HG03571 (cell line): ENCODE measurements around the gene ATP9A.

Experiments used
- ATAC-seq: cut with Tn5 transposase; IDR thresholded peaks from one replicate; pipeline ENCODE4 v1.9.1; 2021; ENCODE audit not compliant: unreplicated experiment

Gene ATP9A

DNA sequence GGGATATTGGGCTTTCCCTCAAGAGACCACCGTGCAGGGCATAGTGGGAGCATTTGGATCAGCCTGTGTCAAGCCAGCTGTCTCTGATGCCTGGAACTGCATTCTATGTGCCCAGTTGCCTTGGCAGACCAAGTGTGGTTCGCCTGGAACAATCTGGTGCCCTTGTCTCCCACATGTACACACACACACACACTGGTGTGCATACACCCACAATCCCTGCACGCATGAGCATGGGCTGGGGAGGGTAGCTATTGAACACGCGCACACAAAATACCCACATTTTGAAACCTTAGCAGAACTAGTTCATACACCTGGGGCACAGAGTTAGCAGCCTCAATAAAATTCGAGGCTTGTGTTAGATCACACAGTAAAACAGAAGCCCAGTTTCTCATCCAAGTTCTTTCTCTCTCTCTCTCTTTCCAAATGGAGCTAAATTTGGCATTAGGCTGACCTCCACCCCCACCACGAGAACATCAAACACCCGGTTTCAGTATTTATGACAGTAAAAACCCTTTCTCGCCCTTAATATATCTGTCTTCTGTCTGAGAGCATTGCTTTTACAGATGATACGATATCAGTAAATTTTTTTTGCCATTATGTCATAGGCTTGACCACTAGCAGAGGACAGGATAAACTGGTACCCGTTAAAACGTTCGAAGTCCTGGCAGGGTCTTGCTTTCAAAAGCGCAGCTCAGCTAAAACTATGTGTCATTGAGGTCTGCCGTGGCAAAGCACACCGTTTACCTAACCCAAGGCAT lies 207.5 kb downstream of the ATP9A start:
- no peak for ATAC-seq

DNA sequence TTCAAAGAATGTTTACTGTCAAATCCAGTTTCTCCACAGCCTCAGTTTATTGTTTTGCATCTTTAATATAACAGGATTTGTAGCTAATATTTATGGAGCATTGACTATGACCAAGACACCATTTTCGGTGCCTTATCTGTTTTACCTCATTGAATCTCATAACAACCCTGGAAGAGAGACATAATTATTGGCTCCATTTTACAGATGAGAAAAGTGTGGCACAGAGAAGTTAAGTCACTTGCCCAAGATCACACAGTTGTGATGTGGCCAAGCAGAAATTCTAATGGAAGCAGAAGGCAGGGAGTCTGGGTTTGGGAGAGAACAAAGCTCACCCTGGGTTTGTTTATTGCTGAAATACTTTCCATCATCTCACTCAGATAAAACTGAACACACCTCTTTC lies 208.1 kb downstream of the ATP9A start:
- ATAC-seq, result no peak

GRCh38 chr20:51554538-51555165 lies 213.5 kb downstream of the ATP9A start:
- no peak for ATAC-seq

DNA sequence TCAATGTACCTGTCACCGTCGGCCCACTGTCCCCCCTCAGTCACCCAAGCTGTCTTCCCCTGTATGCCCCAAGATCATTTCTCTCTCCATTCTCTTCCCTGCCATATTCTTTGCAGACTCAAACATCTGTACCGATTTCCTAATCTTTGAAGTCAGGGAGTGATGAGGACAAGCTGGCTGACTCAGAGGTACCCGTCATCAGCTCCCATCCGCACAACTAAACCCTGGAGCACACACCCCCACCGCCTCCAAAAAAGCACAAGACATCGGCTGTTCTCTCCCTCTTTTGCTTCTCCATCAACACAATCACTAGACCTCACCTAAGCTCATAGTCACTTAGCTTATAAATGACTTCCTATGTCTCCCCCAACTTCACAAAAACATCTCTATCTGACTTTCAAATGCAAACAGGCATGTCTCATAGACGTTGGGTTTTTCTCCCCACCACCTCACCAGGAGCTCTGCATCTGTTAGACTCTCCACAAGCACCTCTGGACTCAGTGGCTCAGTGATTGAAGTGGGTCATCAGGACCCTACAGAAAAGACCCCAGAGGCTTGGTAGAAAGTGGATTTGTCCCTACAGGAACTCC lies 214.2 kb downstream of the ATP9A start:
- no peak for ATAC-seq

- no peak for ATAC-seq
Measured at GRCh38 chr20:51551186-51551585, 217.0 kb downstream of the ATP9A start.

DNA sequence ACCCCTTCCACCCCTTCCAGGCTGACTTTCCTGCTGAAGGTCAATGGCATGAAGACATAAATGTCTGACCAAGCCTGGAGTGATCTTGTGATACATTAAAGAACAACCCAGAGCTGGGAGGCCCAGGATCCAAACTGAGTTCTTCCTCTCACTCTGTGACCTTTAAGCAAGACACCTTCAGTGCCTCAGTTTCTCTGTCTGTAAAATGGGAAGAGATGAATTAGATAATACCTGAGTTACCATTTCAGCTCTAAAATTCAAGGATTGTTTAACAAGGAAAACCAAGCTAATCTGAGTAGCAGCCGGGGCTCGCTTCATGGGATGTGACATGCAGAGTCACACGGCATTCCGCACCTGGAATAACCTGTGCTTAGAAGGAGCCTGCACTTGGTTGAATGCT lies 218.7 kb downstream of the ATP9A start:
- no peak for ATAC-seq

DNA sequence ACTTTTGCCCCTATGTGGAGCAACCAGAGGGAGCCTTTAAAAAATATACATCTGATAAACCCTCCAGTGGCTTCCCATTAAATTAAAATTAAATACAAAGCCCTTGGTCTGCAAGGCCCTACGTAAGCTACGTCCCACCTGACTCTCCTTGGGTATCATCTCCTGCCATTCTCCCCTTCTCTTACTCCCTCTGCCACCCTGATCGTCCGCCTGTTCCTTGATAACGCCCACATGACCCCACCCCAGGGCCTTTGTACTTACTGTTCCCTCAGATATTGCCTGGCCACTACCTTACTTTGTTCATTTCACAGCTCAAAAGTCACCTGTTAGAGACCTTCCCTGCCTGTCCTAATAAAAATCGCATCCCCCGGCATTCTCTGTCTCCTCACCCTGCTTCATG lies 220.2 kb downstream of the ATP9A start:
- ATAC-seq, result no peak
